ENCODE measurements around the gene HMGN1. TPM values are rescaled to one million over a fixed set of nuclear protein-coding genes. Genes with fewer than 3 reads are reported as not detected.

The HMGN1 gene
- total and polyA plus RNA-seq, 2 experiments from 2014 or later = 282 to 371 TPM

- Histone ChIP-seq H4K20me1 (ENCODE audit: insufficient read depth, poor library complexity, severe bottlenecking) (peaks cover 21% of the 10 kb centered on the region), H3K4me2 (peak overlapping the region; percentile 94), H3K9me2 (replicated peaks; ENCODE audit: insufficient read depth) (no peaks in the 10 kb centered on the region), H2AFZ (peak overlapping the region; percentile 100), H3K4me3 (peak overlapping the region; percentile 99), H3K9me3 (ENCODE audit: low read depth) (no peaks in the 10 kb centered on the region), H3K36me3 (replicated peaks; ENCODE audit: insufficient read depth, low read depth) (no peaks in the 10 kb centered on the region), H3K27me3 (no peaks in the 10 kb centered on the region), H3K79me2 (peaks cover 42% of the 10 kb centered on the region), H3K4me1 (ENCODE audit: insufficient read depth) (peaks cover 14% of the 10 kb centered on the region), H3K27ac (peak overlapping the region; percentile 100)
- 4% methylated on average over 39 of the region's 43 CpGs for WGBS (ENCODE audit: low lambda C conversion rate, missing lambda C conversion rate)
- TF ChIP-seq CTCF (IDR thresholded peaks at IDR 0.05; ENCODE audit: poor library complexity) = no peak
- TF ChIP-seq EZH2phosphoT487 (IDR thresholded peaks at IDR 0.05; ENCODE audit: low read depth, severe bottlenecking, unreplicated experiment) = no peak
- no peak for TF ChIP-seq EZH2 (IDR thresholded peaks at IDR 0.05; ENCODE audit: borderline replicate concordance)
- DNase-seq (ENCODE audit: low spot score) = peak; percentile 73
Measured at GRCh38 chr21:39314143-39315027, 34.5 kb downstream of the HMGN1 start.

GRCh38 chr21:39313571-39314142 lies 35.2 kb downstream of the HMGN1 start, which contains the start of gene BRWD1:
Gene BRWD1 (minus strand): TSS chr21:39313632. CDS start chr21:39313491, 141 bp downstream.
- peaks cover 14% of the 10 kb centered on the region for H3K4me1 ChIP-seq (ENCODE audit: insufficient read depth)
- no peaks in the 10 kb centered on the region for H3K9me3 ChIP-seq (ENCODE audit: low read depth)
- H3K4me3 ChIP-seq = peak within 1 kb of the TSS; percentile 99
- peaks cover 49% of the 10 kb centered on the region for H3K79me2 ChIP-seq
- no peaks in the 10 kb centered on the region for H3K27me3 ChIP-seq
- H3K36me3 ChIP-seq (replicated peaks; ENCODE audit: insufficient read depth, low read depth) = no peaks in the 10 kb centered on the region
- 1% methylated on average over 24 of the region's 78 CpGs for WGBS (ENCODE audit: low lambda C conversion rate, missing lambda C conversion rate)
- H3K4me2 ChIP-seq = peak within 1 kb of the TSS; percentile 94
- no peaks in the 10 kb centered on the region for H3K9me2 ChIP-seq (replicated peaks; ENCODE audit: insufficient read depth)
- peak within 1 kb of the TSS; percentile 100 for H3K27ac ChIP-seq
- H2AFZ ChIP-seq = peak within 1 kb of the TSS; percentile 100
- no peak for TF ChIP-seq EZH2phosphoT487 (IDR thresholded peaks at IDR 0.05; ENCODE audit: low read depth, severe bottlenecking, unreplicated experiment)
- TF ChIP-seq CTCF (IDR thresholded peaks at IDR 0.05; ENCODE audit: poor library complexity) = peak; percentile 40
- TF ChIP-seq EZH2 (IDR thresholded peaks at IDR 0.05; ENCODE audit: borderline replicate concordance) = no peak
- peak; percentile 93 for DNase-seq (ENCODE audit: low spot score)
- H4K20me1 ChIP-seq (ENCODE audit: insufficient read depth, poor library complexity, severe bottlenecking) = peaks cover 23% of the 10 kb centered on the region

GRCh38 chr21:39313042-39313570 lies 35.8 kb downstream of the HMGN1 start:
- H3K9me3 ChIP-seq (ENCODE audit: low read depth) = no peaks in the 10 kb centered on the region
- H3K4me2 ChIP-seq = peak overlapping the region; percentile 94
- H3K27ac ChIP-seq = peak overlapping the region; percentile 100
- WGBS (ENCODE audit: low lambda C conversion rate, missing lambda C conversion rate) = 0% methylated on average over 9 of the region's 71 CpGs
- H3K79me2 ChIP-seq = peaks cover 55% of the 10 kb centered on the region
- H4K20me1 ChIP-seq (ENCODE audit: insufficient read depth, poor library complexity, severe bottlenecking) = peaks cover 29% of the 10 kb centered on the region
- no peaks in the 10 kb centered on the region for H3K9me2 ChIP-seq (replicated peaks; ENCODE audit: insufficient read depth)
- TF ChIP-seq EZH2 (IDR thresholded peaks at IDR 0.05; ENCODE audit: borderline replicate concordance) (no peak), EZH2phosphoT487 (IDR thresholded peaks at IDR 0.05; ENCODE audit: low read depth, severe bottlenecking, unreplicated experiment) (no peak), CTCF (IDR thresholded peaks at IDR 0.05; ENCODE audit: poor library complexity) (no peak)
- H3K4me3 ChIP-seq = peak overlapping the region; percentile 99
- H3K27me3 ChIP-seq = no peaks in the 10 kb centered on the region
- H2AFZ ChIP-seq = peak overlapping the region; percentile 86
- DNase-seq (ENCODE audit: low spot score) = no peak
- H3K4me1 ChIP-seq (ENCODE audit: insufficient read depth) = peaks cover 14% of the 10 kb centered on the region
- H3K36me3 ChIP-seq (replicated peaks; ENCODE audit: insufficient read depth, low read depth) = no peaks in the 10 kb centered on the region
